H9 (cell line): ENCODE data around the gene ADCY4. TPM values are rescaled to one million over a fixed set of nuclear protein-coding genes. Genes with fewer than 3 reads are reported as not detected.
A peak's percentile ranks its signal among the peaks of the same experiment; 100 is the strongest.

Experiments used
- DNase-seq: peaks from one replicate; pipeline ENCODE4 v3.0.0-alpha.2; 2017
- H2AFZ ChIP-seq: one replicate; pipeline ENCODE4 v1.6.1; 2013; ENCODE audit warnings: mild to moderate bottlenecking, low read length, control low read depth, moderate library complexity
- H2AK5ac ChIP-seq: 2 replicates; pipeline ENCODE4 v1.6.1; 2013; ENCODE audit warnings: low read length, control low read depth, mixed read lengths; ENCODE audit not compliant: insufficient read length
- H2BK120ac ChIP-seq: one replicate; pipeline ENCODE4 v1.6.1; 2013; ENCODE audit warnings: low read depth, mild to moderate bottlenecking, low read length, control low read depth, inconsistent platforms; ENCODE audit not compliant: poor library complexity, severe bottlenecking
- H2BK12ac ChIP-seq: 2 replicates; pipeline ENCODE4 v1.6.1; 2013; ENCODE audit warnings: low read length, control low read depth, mixed read lengths, low read depth; ENCODE audit not compliant: insufficient read length
- H2BK15ac ChIP-seq: 2 replicates; pipeline ENCODE4 v1.6.1; 2013; ENCODE audit warnings: low read depth, low read length, control low read depth
- H2BK20ac ChIP-seq: one replicate; pipeline ENCODE4 v1.6.1; 2013; ENCODE audit warnings: low read depth, mild to moderate bottlenecking, low read length, control low read depth, inconsistent platforms; ENCODE audit not compliant: poor library complexity, severe bottlenecking
- H2BK5ac ChIP-seq: 2 replicates; pipeline ENCODE4 v1.6.1; 2013; ENCODE audit warnings: low read length, control low read depth, mixed read lengths; ENCODE audit not compliant: insufficient read length
- H3K14ac ChIP-seq: 2 replicates; pipeline ENCODE4 v1.6.1; 2013; ENCODE audit warnings: low read length, control low read depth; ENCODE audit not compliant: insufficient read depth
- H3K18ac ChIP-seq: 2 replicates; pipeline ENCODE4 v1.6.1; 2013; ENCODE audit warnings: low read depth, mild to moderate bottlenecking, mixed read lengths, low read length, control low read depth; ENCODE audit not compliant: insufficient read length
- H3K23ac ChIP-seq: 2 replicates; pipeline ENCODE4 v1.6.1; 2013; ENCODE audit warnings: low read length, control low read depth, mixed read lengths, low read depth; ENCODE audit not compliant: insufficient read length
- H3K23me2 ChIP-seq: 2 replicates; pipeline ENCODE4 v1.6.1; 2013; ENCODE audit warnings: low read depth, mild to moderate bottlenecking, mixed read lengths, low read length, control low read depth; ENCODE audit not compliant: insufficient read length, poor library complexity, severe bottlenecking
- H3K27ac ChIP-seq: 2 replicates; pipeline ENCODE4 v1.5.1; 2013; ENCODE audit warnings: low read length, control low read depth, mixed read lengths, low read depth; ENCODE audit not compliant: insufficient read length
- H3K27me3 ChIP-seq: 2 replicates; pipeline ENCODE4 v1.6.1; 2013; ENCODE audit warnings: low read length, control low read depth, inconsistent platforms; ENCODE audit not compliant: insufficient read depth
- H3K4ac ChIP-seq: 2 replicates; pipeline ENCODE4 v1.6.1; 2013; ENCODE audit warnings: low read depth, mild to moderate bottlenecking, control low read depth, inconsistent platforms, low read length, moderate library complexity
- H3K4me1 ChIP-seq: 2 replicates; pipeline ENCODE4 v1.6.1; 2013; ENCODE audit warnings: low read length, control low read depth, inconsistent platforms; ENCODE audit not compliant: insufficient read depth
- H3K4me2 ChIP-seq: 2 replicates; pipeline ENCODE4 v1.6.1; 2013; ENCODE audit warnings: low read length, control low read depth, mixed read lengths; ENCODE audit not compliant: insufficient read length, insufficient read depth
- H3K56ac ChIP-seq: 2 replicates; pipeline ENCODE4 v1.6.1; 2013; ENCODE audit warnings: low read depth, mild to moderate bottlenecking, mixed read lengths, low read length, control low read depth; ENCODE audit not compliant: insufficient read length
- H3K79me1 ChIP-seq: 2 replicates; pipeline ENCODE4 v1.6.1; 2013; ENCODE audit warnings: low read depth, mild to moderate bottlenecking, moderate library complexity, low read length, control low read depth, inconsistent platforms; ENCODE audit not compliant: insufficient read depth, poor library complexity, severe bottlenecking
- H3K79me2 ChIP-seq: 2 replicates; pipeline ENCODE4 v1.6.1; 2013; ENCODE audit warnings: low read length, control low read depth, inconsistent platforms; ENCODE audit not compliant: insufficient read depth
- H3K9ac ChIP-seq: 2 replicates; pipeline ENCODE4 v1.6.1; 2013; ENCODE audit warnings: low read length, control low read depth, mixed read lengths; ENCODE audit not compliant: insufficient read length; ENCODE audit errors: extremely low read depth
- H3K9me3 ChIP-seq: one replicate; pipeline ENCODE4 v1.6.1; 2013; ENCODE audit warnings: low read depth, low read length, inconsistent platforms; ENCODE audit not compliant: control insufficient read depth
- H3T11ph ChIP-seq: one replicate; pipeline ENCODE4 v1.6.1; 2013; ENCODE audit warnings: mild to moderate bottlenecking, low read length, control low read depth, inconsistent platforms
- H4K20me1 ChIP-seq: one replicate; pipeline ENCODE4 v1.6.1; 2013; ENCODE audit not compliant: control insufficient read depth, insufficient read length, insufficient read depth
- H4K5ac ChIP-seq: 2 replicates; pipeline ENCODE4 v1.6.1; 2013; ENCODE audit warnings: low read depth, mild to moderate bottlenecking, mixed read lengths, low read length, control low read depth; ENCODE audit not compliant: insufficient read length
- H4K8ac ChIP-seq: replicated peaks from 2 replicates; pipeline ENCODE4 v1.6.1; 2013; ENCODE audit warnings: low read length, control low read depth, mixed read lengths, low read depth; ENCODE audit not compliant: insufficient read length
- H4K91ac ChIP-seq: 2 replicates; pipeline ENCODE4 v1.6.1; 2013; ENCODE audit warnings: low read depth, mild to moderate bottlenecking, moderate library complexity, mixed read lengths, low read length, control low read depth; ENCODE audit not compliant: insufficient read length
- H3K27ac Mint-ChIP-seq, 3 experiments: 2 replicates in 2 of 3; 3 replicates in 1 of 3; pipeline ENCODE4 v1.8.0; 2020 to 2021; ENCODE audit warnings: mixed read lengths in 3 of 3, mild to moderate bottlenecking in 1 of 3, moderate library complexity in 1 of 3
- H3K27me3 Mint-ChIP-seq: 2 replicates; pipeline ENCODE4 v1.8.0; 2021; ENCODE audit warnings: low read depth, mild to moderate bottlenecking, moderate library complexity, mixed read lengths
- H3K36me3 Mint-ChIP-seq, 3 experiments: 2 replicates in 2 of 3; 3 replicates in 1 of 3; pipeline ENCODE4 v1.8.0; 2020 to 2021; ENCODE audit warnings: low read depth in 3 of 3, mixed read lengths in 3 of 3; ENCODE audit not compliant: insufficient read depth in 1 of 3
- H3K4me1 Mint-ChIP-seq, 2 experiments: 2 replicates each; pipeline ENCODE4 v1.8.0; 2020; ENCODE audit warnings: mixed read lengths in 2 of 2
- H3K4me3 Mint-ChIP-seq, 2 experiments: 2 replicates in 1 of 2; 3 replicates in 1 of 2; pipeline ENCODE4 v1.8.0; 2020 to 2021; ENCODE audit warnings: mild to moderate bottlenecking in 2 of 2, mixed read lengths in 2 of 2, moderate library complexity in 1 of 2
- H3K9me3 Mint-ChIP-seq, 2 experiments: 2 replicates in 1 of 2; 3 replicates in 1 of 2; pipeline ENCODE4 v1.8.0; 2020; ENCODE audit warnings: mild to moderate bottlenecking in 2 of 2, mixed read lengths in 2 of 2, moderate library complexity in 1 of 2
- WGBS: extraction: QIAGEN DNeasy Blood & Tissue Kit; methylation state at CpG from one replicate; pipeline ENCODE4 v1.1.7; 2013; ENCODE audit warnings: missing lambda C conversion rate, low lambda C conversion rate, mixed read lengths; ENCODE audit not compliant: insufficient read length; ENCODE audit errors: extremely low coverage; 5-methylcytosine and 5-hydroxymethylcytosine counted together
- total RNA-seq: library from RNA; stranded (reverse); gene quantifications from 2 replicates; pipeline ENCODE4 v1.2.1, GENCODE V29; 2021
- TF ChIP-seq, protein P1 (sequence below): fragments of 200-600 bp; sonication (generic); conservative IDR thresholded peaks from 3 replicates; pipeline ENCODE4 v1.8.0; 2021; ENCODE audit warnings: antibody characterized with exemption, mild to moderate bottlenecking

Gene ADCY4
- total RNA-seq, 1 experiment from 2014 or later, result 0.09 TPM

DNA sequence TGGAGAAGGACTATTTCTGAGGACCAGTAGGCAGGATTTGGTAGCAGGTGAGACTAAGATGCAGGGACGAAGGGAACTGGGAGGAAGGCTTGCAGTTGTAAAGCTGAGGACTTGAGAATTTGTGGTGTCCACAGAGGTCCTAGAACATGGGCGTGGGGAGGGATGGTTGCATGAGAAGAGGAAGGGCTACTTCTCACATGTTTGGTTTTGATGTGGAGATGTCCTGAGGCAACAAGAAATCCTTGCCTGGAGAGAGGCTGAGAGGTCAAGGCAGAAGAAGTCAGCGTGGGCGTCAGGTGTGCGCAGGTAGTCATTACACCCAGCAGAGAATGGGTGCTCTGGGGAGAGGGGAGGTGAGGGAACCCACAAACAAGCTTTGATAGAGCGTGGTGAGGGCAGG lies 57.8 kb downstream of the ADCY4 start:
- no peak overlapping the region for H3K9ac ChIP-seq
- no peak overlapping the region for H3K4me3 Mint-ChIP-seq
- no peak overlapping the region for H4K91ac ChIP-seq
- no peak for DNase-seq
- H3K79me1 ChIP-seq, result no peaks in the 10 kb centered on the region
- H3K27me3 Mint-ChIP-seq, result no peaks in the 10 kb centered on the region
- peaks cover 3 to 11% of the 10 kb centered on the region in 2 experiments for H3K4me1 Mint-ChIP-seq
- no peaks in the 10 kb centered on the region for H3K27me3 ChIP-seq
- no peaks in the 10 kb centered on the region for H3K4me1 ChIP-seq
- H2BK15ac ChIP-seq, result no peak overlapping the region
- no peaks in the 10 kb centered on the region for H3K36me3 Mint-ChIP-seq
- TF ChIP-seq, protein P1, sequence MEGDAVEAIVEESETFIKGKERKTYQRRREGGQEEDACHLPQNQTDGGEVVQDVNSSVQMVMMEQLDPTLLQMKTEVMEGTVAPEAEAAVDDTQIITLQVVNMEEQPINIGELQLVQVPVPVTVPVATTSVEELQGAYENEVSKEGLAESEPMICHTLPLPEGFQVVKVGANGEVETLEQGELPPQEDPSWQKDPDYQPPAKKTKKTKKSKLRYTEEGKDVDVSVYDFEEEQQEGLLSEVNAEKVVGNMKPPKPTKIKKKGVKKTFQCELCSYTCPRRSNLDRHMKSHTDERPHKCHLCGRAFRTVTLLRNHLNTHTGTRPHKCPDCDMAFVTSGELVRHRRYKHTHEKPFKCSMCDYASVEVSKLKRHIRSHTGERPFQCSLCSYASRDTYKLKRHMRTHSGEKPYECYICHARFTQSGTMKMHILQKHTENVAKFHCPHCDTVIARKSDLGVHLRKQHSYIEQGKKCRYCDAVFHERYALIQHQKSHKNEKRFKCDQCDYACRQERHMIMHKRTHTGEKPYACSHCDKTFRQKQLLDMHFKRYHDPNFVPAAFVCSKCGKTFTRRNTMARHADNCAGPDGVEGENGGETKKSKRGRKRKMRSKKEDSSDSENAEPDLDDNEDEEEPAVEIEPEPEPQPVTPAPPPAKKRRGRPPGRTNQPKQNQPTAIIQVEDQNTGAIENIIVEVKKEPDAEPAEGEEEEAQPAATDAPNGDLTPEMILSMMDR, result no peak
- no peak overlapping the region for H2BK5ac ChIP-seq
- H2BK12ac ChIP-seq, result no peak overlapping the region
- no peak overlapping the region for H2AK5ac ChIP-seq
- H3K4me2 ChIP-seq, result no peak overlapping the region
- no peak overlapping the region for H2AFZ ChIP-seq
- no peaks in the 10 kb centered on the region for H3K9me3 Mint-ChIP-seq
- H3K27ac ChIP-seq, result no peak overlapping the region
- no peaks in the 10 kb centered on the region for H3K9me3 ChIP-seq
- WGBS, result no CpG with 5 or more reads among the region's 6 CpGs
- no peak overlapping the region for H4K8ac ChIP-seq
- no peak overlapping the region for H3T11ph ChIP-seq
- H3K23ac ChIP-seq, result no peak overlapping the region
- H3K23me2 ChIP-seq, result no peaks in the 10 kb centered on the region
- no peak overlapping the region for H2BK20ac ChIP-seq
- no peak overlapping the region for H4K5ac ChIP-seq
- no peak overlapping the region for H2BK120ac ChIP-seq
- H4K20me1 ChIP-seq, result no peaks in the 10 kb centered on the region
- no peaks in the 10 kb centered on the region for H3K79me2 ChIP-seq
- no peak overlapping the region for H3K56ac ChIP-seq
- H3K14ac ChIP-seq, result no peak overlapping the region
- no peak overlapping the region for H3K18ac ChIP-seq
- H3K27ac Mint-ChIP-seq, result peak overlapping the region in 1 of 3 experiments; percentile 37; a peak in 2 of 7 replicates
- no peak overlapping the region for H3K4ac ChIP-seq
